Astrocyte (in vitro differentiated cells and primary cell): Measurements from ENCODE around the gene CALR3. TPM values are rescaled to one million over a fixed set of nuclear protein-coding genes. Genes with fewer than 3 reads are reported as not detected.
A peak's percentile ranks its signal among the peaks of the same experiment; 100 is the strongest.

Experiments used
- DNase-seq: peaks from one replicate; pipeline ENCODE4 v3.0.0-alpha.2; 2010; ENCODE audit warnings: low read depth
- FAIRE-seq: peaks from 2 replicates; lab custom pipeline; 2011; peaks lifted over from hg19 to GRCh38; lab: Jason Lieb, UNC
- H2AFZ ChIP-seq: 2 replicates; pipeline ENCODE4 v1.6.0; 2012; ENCODE audit warnings: low read depth, low read length, inconsistent platforms
- H3K27ac ChIP-seq: 2 replicates; pipeline ENCODE4 v1.5.1; 2011; ENCODE audit warnings: low read depth, low read length, inconsistent platforms
- H3K27me3 ChIP-seq: 2 replicates; pipeline ENCODE4 v1.6.0; 2011; ENCODE audit warnings: low read length, inconsistent platforms; ENCODE audit not compliant: insufficient read depth
- H3K36me3 ChIP-seq: 2 replicates; pipeline ENCODE4 v1.5.1; 2011; ENCODE audit warnings: low read length, inconsistent platforms; ENCODE audit not compliant: insufficient read depth
- H3K4me1 ChIP-seq: 2 replicates; pipeline ENCODE4 v1.5.1; 2011; ENCODE audit warnings: low read length, inconsistent platforms; ENCODE audit not compliant: insufficient read depth
- H3K4me2 ChIP-seq: 2 replicates; pipeline ENCODE4 v1.6.0; 2012; ENCODE audit warnings: low read length, inconsistent platforms
- H3K4me3 ChIP-seq: 2 replicates; pipeline ENCODE4 v1.5.1; 2011; ENCODE audit warnings: low read depth, mild to moderate bottlenecking, low read length, inconsistent platforms; ENCODE audit not compliant: insufficient read depth
- H3K79me2 ChIP-seq: 2 replicates; pipeline ENCODE4 v1.6.0; 2012; ENCODE audit warnings: mild to moderate bottlenecking, low read length, inconsistent platforms; ENCODE audit not compliant: insufficient read depth
- H3K9ac ChIP-seq: 2 replicates; pipeline ENCODE4 v1.6.0; 2012; ENCODE audit warnings: mild to moderate bottlenecking, low read length, inconsistent platforms
- H3K9me3 ChIP-seq: 2 replicates; pipeline ENCODE4 v1.5.1; 2012; ENCODE audit warnings: low read depth, mild to moderate bottlenecking, low read length, inconsistent platforms; ENCODE audit not compliant: insufficient read depth
- H4K20me1 ChIP-seq: 2 replicates; pipeline ENCODE4 v1.6.0; 2012; ENCODE audit warnings: low read length, inconsistent platforms; ENCODE audit not compliant: insufficient read depth
- H3K27ac Mint-ChIP-seq: one replicate; pipeline ENCODE4 v1.8.0; 2021; ENCODE audit warnings: mild to moderate bottlenecking, mixed read lengths; ENCODE audit not compliant: unreplicated experiment
- H3K27me3 Mint-ChIP-seq: one replicate; pipeline ENCODE4 v1.8.0; 2021; ENCODE audit warnings: low read depth, mixed read lengths; ENCODE audit not compliant: unreplicated experiment
- H3K36me3 Mint-ChIP-seq: one replicate; pipeline ENCODE4 v1.8.0; 2021; ENCODE audit warnings: low read depth, mixed read lengths; ENCODE audit not compliant: unreplicated experiment
- H3K4me1 Mint-ChIP-seq: one replicate; pipeline ENCODE4 v1.8.0; 2021; ENCODE audit warnings: low read depth, mixed read lengths; ENCODE audit not compliant: unreplicated experiment
- H3K4me3 Mint-ChIP-seq: one replicate; pipeline ENCODE4 v1.8.0; 2021; ENCODE audit warnings: mild to moderate bottlenecking, moderate library complexity, mixed read lengths; ENCODE audit not compliant: unreplicated experiment
- H3K9me3 Mint-ChIP-seq: one replicate; pipeline ENCODE4 v1.8.0; 2021; ENCODE audit warnings: mild to moderate bottlenecking, mixed read lengths; ENCODE audit not compliant: unreplicated experiment
- CTCF ChIP-seq: IDR thresholded peaks from 2 replicates; pipeline ENCODE4 v1.5.1; 2011; ENCODE audit warnings: low read depth, mild to moderate bottlenecking, inconsistent platforms, low read length, moderate library complexity; ENCODE audit not compliant: insufficient read depth
- EZH2 ChIP-seq: IDR thresholded peaks from 2 replicates; pipeline ENCODE4 v1.6.1; 2012; ENCODE audit warnings: mild to moderate bottlenecking, low read length, inconsistent platforms; ENCODE audit not compliant: insufficient read depth
- total RNA-seq: library from RNA; stranded (reverse); gene quantifications from 2 replicates; pipeline ENCODE4 v1.2.1, GENCODE V29; 2021

Gene CALR3
- total RNA-seq, 1 donor from 2014 or later: not detected

GRCh38 chr19:16529466-16530144 is 33.6 kb upstream of the CALR3 start:
- no peak for FAIRE-seq

GRCh38 chr19:16527971-16528521 is 32.1 kb upstream of the CALR3 start:
- Histone ChIP-seq H3K27me3 (no peaks in the 10 kb centered on the region), H3K79me2 (peaks cover 10% of the 10 kb centered on the region), H3K4me2 (no peak overlapping the region), H3K36me3 (peaks cover 28% of the 10 kb centered on the region), H2AFZ (no peak overlapping the region), H4K20me1 (peaks cover 45% of the 10 kb centered on the region), H3K4me3 (no peak overlapping the region), H3K9ac (no peak overlapping the region), H3K9me3 (no peaks in the 10 kb centered on the region), H3K27ac (no peak overlapping the region), H3K4me1 (no peaks in the 10 kb centered on the region)
- no peaks in the 10 kb centered on the region for H3K4me1 Mint-ChIP-seq
- FAIRE-seq: no peak
- TF ChIP-seq EZH2: no peak
- peak; percentile 21 for TF ChIP-seq CTCF
- H3K4me3 Mint-ChIP-seq: no peak overlapping the region
- no peaks in the 10 kb centered on the region for H3K27me3 Mint-ChIP-seq
- peaks cover 20% of the 10 kb centered on the region for H3K36me3 Mint-ChIP-seq
- H3K9me3 Mint-ChIP-seq: no peaks in the 10 kb centered on the region
- no peak for DNase-seq
- H3K27ac Mint-ChIP-seq: no peak overlapping the region

More at GRCh38 chr19:16529466-16530144, 33.6 kb upstream of the CALR3 start:
- TF ChIP-seq EZH2: no peak
- TF ChIP-seq CTCF: no peak
- Histone ChIP-seq H3K9ac (no peak overlapping the region), H2AFZ (no peak overlapping the region), H3K4me3 (no peak overlapping the region), H3K79me2 (peaks cover 13% of the 10 kb centered on the region), H3K4me2 (no peak overlapping the region), H3K36me3 (peaks cover 37% of the 10 kb centered on the region), H3K9me3 (no peaks in the 10 kb centered on the region), H3K27me3 (no peaks in the 10 kb centered on the region), H3K27ac (no peak overlapping the region), H4K20me1 (peaks cover 43% of the 10 kb centered on the region), H3K4me1 (no peaks in the 10 kb centered on the region)
- Mint-ChIP-seq H3K4me3 (no peak overlapping the region), H3K4me1 (no peaks in the 10 kb centered on the region), H3K27ac (no peak overlapping the region), H3K36me3 (peaks cover 20% of the 10 kb centered on the region), H3K9me3 (no peaks in the 10 kb centered on the region), H3K27me3 (no peaks in the 10 kb centered on the region)
- no peak for DNase-seq

GRCh38 chr19:16527334-16527935 is 31.5 kb upstream of the CALR3 start:
- no peak overlapping the region for H3K4me3 Mint-ChIP-seq
- FAIRE-seq: no peak
- no peak overlapping the region for H3K27ac ChIP-seq
- peaks cover 51% of the 10 kb centered on the region for H4K20me1 ChIP-seq
- TF ChIP-seq CTCF: no peak
- TF ChIP-seq EZH2: no peak
- no peak for DNase-seq
- no peak overlapping the region for H3K9ac ChIP-seq
- H3K36me3 ChIP-seq: peaks cover 28% of the 10 kb centered on the region
- H3K4me2 ChIP-seq: no peak overlapping the region
- H3K9me3 Mint-ChIP-seq: no peaks in the 10 kb centered on the region
- no peaks in the 10 kb centered on the region for H3K27me3 Mint-ChIP-seq
- peak overlapping the region; percentile 42 for H3K27ac Mint-ChIP-seq
- H2AFZ ChIP-seq: no peak overlapping the region
- peaks cover 8% of the 10 kb centered on the region for H3K79me2 ChIP-seq
- no peaks in the 10 kb centered on the region for H3K27me3 ChIP-seq
- no peaks in the 10 kb centered on the region for H3K9me3 ChIP-seq
- no peak overlapping the region for H3K4me3 ChIP-seq
- no peaks in the 10 kb centered on the region for H3K4me1 Mint-ChIP-seq
- no peaks in the 10 kb centered on the region for H3K4me1 ChIP-seq
- peaks cover 20% of the 10 kb centered on the region for H3K36me3 Mint-ChIP-seq
